Activated T-cell treated with anti-CD3 and anti-CD28 coated beads for 24 hours (primary cell): Measurements from ENCODE around the gene AQP6.

Source experiments
- DNase-seq: peaks from one replicate; pipeline ENCODE4 v3.0.0-alpha.2; 2020; ENCODE audit warnings: low read depth

AQP6 gene

GRCh38 chr12:49972641-49973360 is at the start of gene AQP6:
Gene AQP6, plus strand, starts transcription at chr12:49972947. Its CDS starts 227 bp downstream, at chr12:49973174.
- DNase-seq = no peak

DNA sequence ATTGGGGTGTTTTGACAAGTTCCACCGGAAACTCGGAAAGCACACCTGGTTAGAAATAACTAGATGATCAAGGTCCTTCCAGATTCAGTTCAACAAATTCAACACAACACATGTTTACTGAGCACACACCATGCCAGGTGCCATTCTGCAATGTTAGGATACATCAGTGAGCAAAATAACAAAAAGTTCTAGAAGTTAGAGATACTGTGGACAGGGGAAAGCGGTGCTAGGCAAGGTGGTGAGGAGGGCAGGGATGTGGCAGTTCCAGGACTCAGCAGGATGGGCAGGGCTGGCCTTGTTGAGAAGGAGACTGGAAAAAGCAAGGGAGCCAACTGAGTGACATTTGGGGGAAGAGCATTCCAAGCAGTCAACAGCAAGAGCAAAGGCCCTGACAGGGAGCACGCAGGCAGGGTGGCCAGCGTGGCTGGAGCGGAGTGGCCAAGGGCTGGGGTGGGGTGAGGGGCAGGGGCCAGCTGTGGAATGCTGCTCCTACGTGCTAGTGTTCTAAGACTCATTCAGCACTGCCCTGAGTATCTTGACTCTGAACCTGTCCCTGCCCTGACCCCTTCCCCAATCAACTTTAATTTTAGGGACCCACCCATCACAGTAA is 49.6 kb upstream of the AQP6 start:
- no peak for DNase-seq

- DNase-seq = no peak
Measured at GRCh38 chr12:49923880-49924556, 48.7 kb upstream of the AQP6 start.

- no peak for DNase-seq
Measured at GRCh38 chr12:49924628-49925246, 48.0 kb upstream of the AQP6 start.

GRCh38 chr12:49925433-49926204 is 47.1 kb upstream of the AQP6 start:
- DNase-seq = no peak

- DNase-seq = no peak
Measured at GRCh38 chr12:49928471-49928870, 44.3 kb upstream of the AQP6 start.

DNA sequence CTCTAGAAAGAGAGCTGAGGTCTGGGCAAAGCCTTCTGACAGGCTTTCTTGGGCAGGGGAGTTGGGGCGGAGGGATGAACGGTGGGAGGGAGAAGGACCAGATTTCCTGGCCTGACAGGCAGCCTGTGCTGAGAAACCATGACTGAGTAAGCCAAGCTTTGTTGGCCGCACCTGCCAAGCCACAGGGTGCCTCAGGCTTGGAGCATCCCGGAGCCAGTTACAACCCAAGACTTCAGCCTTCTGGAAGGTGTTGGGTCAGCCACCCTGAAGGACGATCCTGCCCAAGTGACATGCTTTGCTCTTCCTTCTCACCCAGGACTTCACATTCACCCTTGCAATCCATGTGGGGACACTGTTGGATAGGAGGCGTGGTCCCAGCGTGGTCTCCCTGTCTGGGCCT is 43.2 kb upstream of the AQP6 start:
- DNase-seq = no peak

DNA sequence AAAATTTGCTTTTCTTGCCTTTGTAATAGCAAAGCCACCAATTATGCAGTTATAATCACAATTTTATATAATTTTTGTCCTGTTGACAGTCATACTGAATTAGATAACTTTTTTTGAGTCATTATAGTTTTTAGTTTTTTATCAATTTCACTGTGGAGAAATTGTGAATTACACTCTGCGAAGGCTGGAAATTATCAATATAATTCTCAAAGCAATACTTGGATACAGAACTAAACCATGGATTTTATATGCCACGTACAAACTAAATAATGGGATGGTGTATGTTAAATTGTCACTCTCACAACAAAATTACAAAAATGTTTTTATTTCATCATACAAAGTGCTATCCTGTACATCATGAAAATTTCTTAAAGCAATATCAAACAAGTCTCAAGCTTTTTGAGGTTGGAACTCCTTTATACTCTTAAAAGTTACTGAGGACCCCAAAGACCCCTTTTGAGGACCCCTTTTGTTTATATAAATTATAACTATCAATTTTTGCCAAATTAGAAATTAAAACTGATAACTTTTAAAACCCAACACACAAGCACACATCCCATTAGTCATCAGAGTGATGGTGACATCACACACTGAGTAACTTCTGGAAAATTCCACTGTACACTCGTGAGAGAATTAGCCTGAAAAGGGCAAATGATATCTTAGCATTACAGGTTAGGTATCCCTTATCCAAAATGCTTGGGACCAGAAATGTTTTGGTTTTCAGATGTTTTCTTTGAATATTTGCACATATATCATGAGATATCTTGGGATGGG is 42.0 kb upstream of the AQP6 start:
- DNase-seq = no peak

DNA sequence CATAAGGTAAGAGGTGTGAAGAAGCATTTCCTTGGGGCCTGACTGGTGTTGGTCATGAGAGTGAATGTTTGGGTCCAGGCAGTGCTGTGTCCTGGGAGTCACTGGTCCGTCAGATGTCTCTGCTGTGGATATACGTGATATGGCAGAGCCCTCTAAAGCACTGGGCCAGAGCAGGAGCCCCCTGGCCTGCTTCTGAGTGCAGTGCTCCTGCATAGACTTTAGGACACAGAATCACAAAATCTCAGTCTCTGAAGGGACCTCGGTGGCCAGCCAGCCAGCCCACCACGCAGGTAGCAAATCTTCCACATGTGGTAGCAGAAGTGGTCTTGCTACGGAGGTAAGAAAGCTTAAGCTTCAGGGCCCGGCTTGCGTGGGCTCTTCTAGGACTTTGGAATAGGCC is 40.7 kb upstream of the AQP6 start:
- no peak for DNase-seq

DNA sequence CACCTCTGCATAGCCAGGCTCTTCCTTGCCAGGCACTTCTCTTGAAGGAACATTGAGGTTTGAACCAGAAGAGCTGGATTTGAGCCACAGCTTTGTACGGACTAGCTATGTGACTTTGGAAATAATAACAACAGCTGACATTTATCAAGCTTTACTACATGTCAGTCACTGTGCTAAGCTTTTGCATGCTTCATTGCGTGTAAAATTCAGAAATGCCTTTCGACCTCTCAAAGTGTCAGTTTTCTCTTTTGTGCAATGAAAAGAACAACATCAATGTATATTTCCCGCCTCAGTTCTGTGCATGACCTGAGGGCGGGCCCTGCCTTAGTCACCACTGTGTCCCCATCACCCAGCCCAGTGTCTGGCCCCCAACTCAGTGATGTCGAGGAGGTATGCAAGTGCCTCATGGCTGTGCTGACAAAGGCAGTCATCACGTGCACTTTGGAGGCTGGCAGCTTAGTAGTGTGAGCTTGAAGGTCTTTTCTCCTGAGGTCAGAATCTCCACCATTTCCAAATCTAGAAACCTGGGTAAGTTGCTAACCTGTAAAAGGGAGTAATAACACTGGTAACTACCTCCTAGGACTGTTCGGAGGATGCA is 40.1 kb upstream of the AQP6 start:
- no peak for DNase-seq

- DNase-seq = no peak
Measured at GRCh38 chr12:49933796-49934195, 39.0 kb upstream of the AQP6 start.

DNA sequence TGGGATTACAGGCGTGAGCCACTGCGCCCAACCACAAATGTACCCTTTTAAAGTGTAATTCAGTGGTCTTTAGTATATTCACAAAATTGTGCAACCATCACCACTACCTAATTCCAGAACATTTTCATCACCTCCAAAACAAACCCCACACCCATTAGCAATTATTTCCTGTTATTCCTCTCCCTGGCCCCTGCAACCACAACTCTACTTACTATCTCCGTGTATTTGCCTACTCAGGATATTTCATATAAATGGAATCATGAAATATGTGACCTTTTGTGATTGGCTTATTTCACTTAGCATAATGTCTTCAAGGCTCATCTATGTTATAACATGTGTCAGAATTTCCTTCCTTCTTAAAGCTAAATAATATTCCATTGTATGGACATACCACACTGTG is 38.2 kb upstream of the AQP6 start:
- no peak for DNase-seq

DNA sequence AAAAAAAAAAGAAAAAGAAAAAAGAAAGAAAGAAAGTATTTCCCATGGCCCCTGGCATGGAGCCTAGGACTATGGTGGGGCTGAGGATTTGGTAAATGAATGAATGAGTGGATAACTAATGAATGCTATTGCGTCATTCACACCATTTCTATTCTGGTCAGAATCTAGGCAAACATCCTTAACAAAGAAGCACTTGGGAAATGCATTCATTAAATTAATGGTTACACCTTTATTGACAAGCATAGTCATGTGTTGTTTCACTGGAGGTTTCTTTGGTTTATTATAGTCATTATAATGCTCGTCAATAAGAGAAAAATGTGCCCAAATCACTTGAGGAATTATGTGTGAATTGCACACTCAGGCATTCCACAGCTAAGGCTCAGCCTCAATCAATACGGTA is 35.8 kb upstream of the AQP6 start:
- no peak for DNase-seq

- DNase-seq = no peak
Measured at GRCh38 chr12:49937639-49938300, 35.0 kb upstream of the AQP6 start.

DNA sequence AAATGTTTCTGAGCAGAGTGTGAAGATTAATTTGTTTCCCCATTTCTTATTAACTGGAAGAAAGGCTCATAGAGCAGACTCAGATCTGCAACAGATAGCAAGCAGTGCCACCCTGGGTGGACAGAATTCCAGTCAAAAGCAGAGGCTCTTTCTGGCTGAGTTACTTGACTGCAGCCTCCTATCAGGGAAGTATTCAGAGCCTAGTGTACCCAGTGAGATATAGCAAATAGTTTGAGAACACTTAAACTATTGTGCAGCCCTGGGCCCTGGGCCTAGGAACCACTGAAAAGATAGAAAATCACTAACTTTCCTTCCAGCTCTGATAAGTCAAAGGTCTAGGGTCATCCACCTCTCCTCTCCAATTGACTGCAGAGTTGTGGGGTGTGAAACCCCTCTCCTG is 33.4 kb upstream of the AQP6 start:
- DNase-seq = no peak

DNA sequence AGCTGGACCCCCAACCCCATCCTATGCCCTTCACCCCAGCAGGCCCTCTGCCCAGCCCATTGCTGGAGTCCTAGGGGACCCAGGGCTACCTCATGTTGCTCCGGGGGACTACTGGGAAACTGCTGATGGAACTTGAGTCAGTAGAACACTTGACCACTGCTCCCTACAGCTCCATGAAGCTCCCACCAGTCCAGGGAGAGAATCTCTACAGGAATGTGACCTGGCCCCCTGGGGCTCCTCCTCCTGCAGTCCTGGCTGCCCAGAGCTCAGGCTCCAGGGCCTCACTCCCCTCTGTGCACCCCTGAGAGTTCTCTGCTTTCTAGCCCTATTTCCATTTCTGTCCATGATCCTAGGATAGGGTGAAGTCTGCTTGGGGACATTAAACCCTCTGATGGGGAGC is 33.0 kb upstream of the AQP6 start:
- DNase-seq = no peak

DNA sequence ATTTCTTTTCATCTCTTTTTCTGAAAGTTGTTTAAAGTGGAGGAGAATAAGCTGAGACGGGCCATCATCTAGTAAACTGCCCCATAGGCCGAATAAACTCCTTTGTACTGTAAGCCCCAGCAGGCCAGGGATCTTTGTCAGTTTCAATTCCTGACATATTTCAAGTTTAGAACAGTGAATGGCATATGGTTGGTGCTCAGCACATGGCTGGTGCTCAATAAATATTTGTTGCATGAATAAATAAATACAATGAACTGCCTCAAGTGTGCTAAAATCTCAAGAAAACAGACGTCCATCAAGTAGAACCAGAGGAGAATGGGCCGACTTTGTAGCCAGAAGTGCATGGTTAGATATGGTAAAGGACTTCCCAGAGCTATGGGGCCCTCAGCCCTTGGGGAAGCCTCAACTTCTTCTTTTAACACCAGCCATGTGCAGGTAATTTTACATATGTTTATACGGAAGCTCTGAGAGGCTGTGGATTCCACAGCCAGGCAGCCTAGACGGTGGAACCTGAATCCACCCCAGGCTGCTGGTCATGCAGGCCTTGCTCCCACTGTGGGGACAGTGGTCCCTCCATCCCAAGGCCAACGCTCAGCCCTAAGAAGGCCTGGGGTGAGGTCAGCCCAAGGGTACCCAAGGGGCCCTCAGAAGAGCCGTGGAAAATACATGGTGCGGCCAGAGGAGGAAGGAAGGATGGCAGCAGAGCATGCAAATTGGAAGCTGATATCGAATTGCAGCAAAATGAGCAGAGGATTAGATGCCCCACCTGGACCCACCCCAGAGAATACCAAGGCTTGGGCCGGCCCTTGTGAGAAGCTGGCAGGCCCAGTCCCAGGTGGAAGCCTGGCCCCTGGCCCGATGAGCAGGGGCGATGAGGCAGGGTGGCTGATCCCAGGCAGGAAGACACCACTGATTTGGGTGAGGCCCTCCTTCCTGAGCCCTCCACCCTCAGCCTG is 30.9 kb upstream of the AQP6 start:
- DNase-seq = no peak

GRCh38 chr12:49942512-49942893 is 30.2 kb upstream of the AQP6 start:
- no peak for DNase-seq

- no peak for DNase-seq
Measured at GRCh38 chr12:49942921-49943624, 29.7 kb upstream of the AQP6 start.
